ENCODE measurements around the gene CPNE5. TPM values are rescaled to one million over a fixed set of nuclear protein-coding genes. Genes with fewer than 3 reads are reported as not detected.

The CPNE5 gene
- total RNA-seq, 1 donor from 2014 or later = 2.9 TPM

GRCh38 chr6:36739947-36740817 lies 99.1 kb downstream of the CPNE5 start:
- Mint-ChIP-seq H3K4me1 (ENCODE audit: low read depth, unreplicated experiment) (peaks cover 3% of the 10 kb centered on the region), H3K9me3 (ENCODE audit: unreplicated experiment) (peaks cover 2% of the 10 kb centered on the region), H3K27ac (ENCODE audit: unreplicated experiment) (no peak overlapping the region), H3K36me3 (ENCODE audit: unreplicated experiment) (peaks cover 4% of the 10 kb centered on the region), H3K27me3 (ENCODE audit: unreplicated experiment) (peaks cover 6% of the 10 kb centered on the region), H3K4me3 (ENCODE audit: unreplicated experiment) (peak overlapping the region; percentile 5)
- no peak for DNase-seq
- no peak for TF ChIP-seq CTCF (IDR thresholded peaks at IDR 0.05; ENCODE audit: partially characterized antibody, unreplicated experiment)

GRCh38 chr6:36738108-36738507 lies 101.1 kb downstream of the CPNE5 start:
- peaks cover 9% of the 10 kb centered on the region for H3K27me3 Mint-ChIP-seq (ENCODE audit: unreplicated experiment)
- no peak overlapping the region for H3K27ac Mint-ChIP-seq (ENCODE audit: unreplicated experiment)
- peaks cover 3% of the 10 kb centered on the region for H3K4me1 Mint-ChIP-seq (ENCODE audit: low read depth, unreplicated experiment)
- no peak for TF ChIP-seq CTCF (IDR thresholded peaks at IDR 0.05; ENCODE audit: partially characterized antibody, unreplicated experiment)
- no peak for DNase-seq
- H3K36me3 Mint-ChIP-seq (ENCODE audit: unreplicated experiment) = peaks cover 4% of the 10 kb centered on the region
- peaks cover 2% of the 10 kb centered on the region for H3K9me3 Mint-ChIP-seq (ENCODE audit: unreplicated experiment)
- H3K4me3 Mint-ChIP-seq (ENCODE audit: unreplicated experiment) = no peak overlapping the region

- Mint-ChIP-seq H3K4me1 (ENCODE audit: low read depth, unreplicated experiment) (peaks cover 3% of the 10 kb centered on the region), H3K9me3 (ENCODE audit: unreplicated experiment) (peaks cover 2% of the 10 kb centered on the region), H3K27me3 (ENCODE audit: unreplicated experiment) (peaks cover 9% of the 10 kb centered on the region), H3K27ac (ENCODE audit: unreplicated experiment) (no peak overlapping the region), H3K4me3 (ENCODE audit: unreplicated experiment) (no peak overlapping the region), H3K36me3 (ENCODE audit: unreplicated experiment) (peaks cover 4% of the 10 kb centered on the region)
- no peak for DNase-seq
- no peak for TF ChIP-seq CTCF (IDR thresholded peaks at IDR 0.05; ENCODE audit: partially characterized antibody, unreplicated experiment)
These were observed 102.0 kb downstream of the CPNE5 start for GRCh38 chr6:36737043-36737785.

- peaks cover 3% of the 10 kb centered on the region for H3K4me1 Mint-ChIP-seq (ENCODE audit: low read depth, unreplicated experiment)
- H3K27ac Mint-ChIP-seq (ENCODE audit: unreplicated experiment) = no peak overlapping the region
- H3K4me3 Mint-ChIP-seq (ENCODE audit: unreplicated experiment) = no peak overlapping the region
- H3K36me3 Mint-ChIP-seq (ENCODE audit: unreplicated experiment) = peaks cover 4% of the 10 kb centered on the region
- peaks cover 9% of the 10 kb centered on the region for H3K27me3 Mint-ChIP-seq (ENCODE audit: unreplicated experiment)
- peaks cover 2% of the 10 kb centered on the region for H3K9me3 Mint-ChIP-seq (ENCODE audit: unreplicated experiment)
- no peak for DNase-seq
- TF ChIP-seq CTCF (IDR thresholded peaks at IDR 0.05; ENCODE audit: partially characterized antibody, unreplicated experiment) = no peak
These were observed 103.9 kb downstream of the CPNE5 start for GRCh38 chr6:36735110-36736071.

Data from glutamatergic neuron (in vitro differentiated cells).